ENCODE measurements around the gene KSR1.

Gene KSR1

DNA sequence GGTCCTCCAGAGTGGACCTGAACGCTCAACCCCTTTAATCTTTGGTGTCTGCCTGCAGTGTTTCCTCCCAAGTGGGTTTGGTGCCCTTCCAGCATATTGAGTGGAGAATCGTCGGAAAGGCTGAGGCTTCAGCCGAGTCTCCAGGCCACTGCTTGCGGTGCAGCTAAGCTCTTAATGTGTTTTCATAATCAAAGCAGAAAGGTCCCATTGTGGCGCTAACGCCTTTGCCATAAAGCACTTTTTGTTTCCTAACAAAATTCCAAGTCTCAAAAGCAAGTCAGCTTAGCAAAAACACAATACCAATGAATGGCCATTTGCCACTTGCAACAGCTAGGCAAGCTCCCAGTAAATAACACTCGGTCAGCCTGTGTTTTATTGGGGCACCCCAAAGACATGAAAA lies 57.6 kb downstream of the KSR1 start:
- no peaks in the 10 kb centered on the region for H3K36me3 ChIP-seq
- peaks cover 12 to 14% of the 10 kb centered on the region in 2 experiments for H3K4me1 ChIP-seq (ENCODE audit: control insufficient read depth in 1 of 2, insufficient read depth in 1 of 2, low read depth in 1 of 2, low read length in 1 of 2)
- TF ChIP-seq, protein P1, sequence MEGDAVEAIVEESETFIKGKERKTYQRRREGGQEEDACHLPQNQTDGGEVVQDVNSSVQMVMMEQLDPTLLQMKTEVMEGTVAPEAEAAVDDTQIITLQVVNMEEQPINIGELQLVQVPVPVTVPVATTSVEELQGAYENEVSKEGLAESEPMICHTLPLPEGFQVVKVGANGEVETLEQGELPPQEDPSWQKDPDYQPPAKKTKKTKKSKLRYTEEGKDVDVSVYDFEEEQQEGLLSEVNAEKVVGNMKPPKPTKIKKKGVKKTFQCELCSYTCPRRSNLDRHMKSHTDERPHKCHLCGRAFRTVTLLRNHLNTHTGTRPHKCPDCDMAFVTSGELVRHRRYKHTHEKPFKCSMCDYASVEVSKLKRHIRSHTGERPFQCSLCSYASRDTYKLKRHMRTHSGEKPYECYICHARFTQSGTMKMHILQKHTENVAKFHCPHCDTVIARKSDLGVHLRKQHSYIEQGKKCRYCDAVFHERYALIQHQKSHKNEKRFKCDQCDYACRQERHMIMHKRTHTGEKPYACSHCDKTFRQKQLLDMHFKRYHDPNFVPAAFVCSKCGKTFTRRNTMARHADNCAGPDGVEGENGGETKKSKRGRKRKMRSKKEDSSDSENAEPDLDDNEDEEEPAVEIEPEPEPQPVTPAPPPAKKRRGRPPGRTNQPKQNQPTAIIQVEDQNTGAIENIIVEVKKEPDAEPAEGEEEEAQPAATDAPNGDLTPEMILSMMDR (IDR thresholded peaks at IDR 0.05) = no peak
- H3K9me3 ChIP-seq = no peaks in the 10 kb centered on the region
- no peak overlapping the region for H3K27ac ChIP-seq
- no peak overlapping the region for H3K4me3 ChIP-seq (ENCODE audit: low read depth in 1 of 2, low read length in 1 of 2)
- no peaks in the 10 kb centered on the region for H3K27me3 ChIP-seq

- H3K36me3 ChIP-seq = no peaks in the 10 kb centered on the region
Measured at GRCh38 chr17:27514595-27515413, 58.6 kb downstream of the KSR1 start.

GRCh38 chr17:27518048-27518447 lies 61.8 kb downstream of the KSR1 start:
- Histone ChIP-seq H3K27me3 (no peaks in the 10 kb centered on the region), H3K4me1 (ENCODE audit: control insufficient read depth in 1 of 2, insufficient read depth in 1 of 2, low read depth in 1 of 2, low read length in 1 of 2) (peaks cover 14 to 19% of the 10 kb centered on the region in 2 experiments), H3K27ac (no peak overlapping the region), H3K36me3 (no peaks in the 10 kb centered on the region), H3K9me3 (no peaks in the 10 kb centered on the region), H3K4me3 (ENCODE audit: low read depth in 1 of 2, low read length in 1 of 2) (no peak overlapping the region)
- TF ChIP-seq, protein P1 (IDR thresholded peaks at IDR 0.05) = no peak

More at GRCh38 chr17:27514595-27515413, 58.6 kb downstream of the KSR1 start:
- no peaks in the 10 kb centered on the region for H3K9me3 ChIP-seq
- no peaks in the 10 kb centered on the region for H3K27me3 ChIP-seq
- peaks cover 12 to 14% of the 10 kb centered on the region in 2 experiments for H3K4me1 ChIP-seq (ENCODE audit: control insufficient read depth in 1 of 2, insufficient read depth in 1 of 2, low read depth in 1 of 2, low read length in 1 of 2)
- TF ChIP-seq, protein P1 (IDR thresholded peaks at IDR 0.05) = no peak
- no peak overlapping the region for H3K4me3 ChIP-seq (ENCODE audit: low read depth in 1 of 2, low read length in 1 of 2)
- no peak overlapping the region for H3K27ac ChIP-seq

DNA sequence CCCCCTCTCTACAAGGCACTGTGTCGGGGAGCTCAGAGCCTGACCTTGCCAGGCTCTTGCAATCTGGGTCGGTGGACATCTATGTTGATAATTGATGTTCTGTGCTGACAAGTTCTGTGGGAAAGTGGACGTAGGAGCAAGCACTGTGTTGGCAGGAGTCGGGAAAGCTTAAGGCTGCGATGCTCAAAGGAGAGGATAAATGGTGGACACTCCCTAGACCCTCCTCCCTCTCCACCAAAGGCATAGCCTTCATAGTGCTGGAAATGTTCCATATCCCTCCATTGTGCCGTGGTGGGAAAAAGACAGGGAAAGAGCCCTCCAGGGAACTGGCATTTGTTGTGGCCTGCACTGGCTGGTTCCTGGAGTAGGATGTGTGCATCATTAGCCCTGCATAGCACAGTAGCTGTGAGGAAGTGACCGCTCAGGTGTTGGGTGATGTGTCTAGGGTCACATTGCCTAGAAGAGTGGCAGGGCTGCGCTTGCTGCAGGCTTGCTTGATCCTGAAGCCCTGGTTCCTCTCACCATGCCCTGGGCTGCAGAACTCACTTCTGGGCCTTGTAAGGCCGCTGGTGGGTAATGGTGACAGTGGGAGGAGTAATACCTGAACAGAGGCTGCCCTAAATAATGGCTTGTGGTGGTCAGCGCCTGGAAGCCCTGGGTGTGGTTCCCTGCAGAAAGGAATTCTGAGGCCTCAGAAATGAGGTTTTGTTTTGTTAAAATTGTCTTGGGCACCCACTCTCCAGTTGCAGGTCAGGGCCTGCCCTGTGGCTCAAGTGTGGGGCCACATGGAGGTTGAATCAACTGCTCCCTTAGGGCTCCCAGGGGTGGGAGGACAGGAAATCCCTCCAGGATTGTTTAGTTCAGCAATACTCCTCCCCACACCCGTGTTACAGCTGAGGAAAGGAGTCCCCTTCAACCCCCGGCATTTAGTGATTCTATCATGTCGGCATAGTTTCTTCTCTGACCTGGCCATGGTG lies 62.6 kb downstream of the KSR1 start:
- Histone ChIP-seq H3K27me3 (no peaks in the 10 kb centered on the region), H3K27ac (no peak overlapping the region), H3K4me1 (ENCODE audit: control insufficient read depth in 1 of 2, insufficient read depth in 1 of 2, low read depth in 1 of 2, low read length in 1 of 2) (peaks cover 14 to 19% of the 10 kb centered on the region in 2 experiments), H3K4me3 (ENCODE audit: low read depth in 1 of 2, low read length in 1 of 2) (no peak overlapping the region), H3K36me3 (no peaks in the 10 kb centered on the region), H3K9me3 (no peaks in the 10 kb centered on the region)
- TF ChIP-seq, protein P1 (IDR thresholded peaks at IDR 0.05) = no peak

DNA sequence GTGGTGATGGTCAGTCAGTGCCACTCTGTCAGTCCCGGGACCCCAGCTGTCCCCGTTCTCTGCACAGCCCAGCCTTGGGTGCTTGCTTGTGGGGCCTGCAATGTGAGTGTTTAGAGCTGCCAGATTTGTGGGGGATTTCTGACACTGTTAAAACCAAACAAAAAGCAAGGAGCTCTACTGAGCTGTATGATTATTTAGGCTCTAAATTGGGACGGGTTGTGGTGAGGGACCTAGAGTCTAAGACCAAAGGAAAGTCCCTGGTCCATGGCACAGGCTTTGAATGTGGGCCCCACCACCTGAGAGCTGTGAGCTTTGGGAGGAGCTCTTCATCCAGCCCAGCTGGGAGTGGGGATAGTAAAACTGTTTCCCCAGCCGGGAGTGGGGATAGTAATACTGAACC lies 63.3 kb downstream of the KSR1 start:
- H3K27me3 ChIP-seq = no peaks in the 10 kb centered on the region
- TF ChIP-seq, protein P1 (IDR thresholded peaks at IDR 0.05) = no peak
- H3K27ac ChIP-seq = no peak overlapping the region

More for the DNA sequence above, 63.3 kb downstream of the KSR1 start:
- peaks cover 14 to 19% of the 10 kb centered on the region in 2 experiments for H3K4me1 ChIP-seq (ENCODE audit: control insufficient read depth in 1 of 2, insufficient read depth in 1 of 2, low read depth in 1 of 2, low read length in 1 of 2)
- H3K36me3 ChIP-seq = no peaks in the 10 kb centered on the region
- H3K4me3 ChIP-seq (ENCODE audit: low read depth in 1 of 2, low read length in 1 of 2) = no peak overlapping the region
- H3K9me3 ChIP-seq = no peaks in the 10 kb centered on the region
